ENCODE measurements around the gene FGF2.

DNA sequence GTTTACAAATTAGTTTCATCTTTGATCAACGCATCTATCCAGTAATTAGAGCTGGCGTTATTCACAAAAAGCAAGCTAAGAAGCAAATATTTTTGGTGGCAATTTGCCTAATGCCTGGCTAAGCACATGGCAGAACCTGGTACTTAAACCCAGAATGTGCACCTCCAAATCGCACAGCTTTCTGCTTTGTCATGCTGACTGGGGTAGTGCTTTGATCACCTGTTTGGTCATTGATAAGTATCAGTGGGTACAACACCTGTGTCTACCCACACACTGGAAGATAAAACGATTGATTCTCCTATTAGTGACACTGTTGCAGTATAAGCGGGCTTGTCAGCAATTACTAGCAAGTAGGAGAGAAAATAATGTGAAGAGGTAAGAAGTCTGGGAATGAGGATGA, 93.8 kb downstream of the FGF2 start:
- TF ChIP-seq MAX (IDR thresholded peaks at IDR 0.05) (no peak), EZH2phosphoT487 (IDR thresholded peaks at IDR 0.05; ENCODE audit: borderline replicate concordance) (no peak), POLR2A (IDR thresholded peaks at IDR 0.05; ENCODE audit: borderline replicate concordance, extremely low read depth, insufficient read depth, insufficient read length) (no peak), RAD21 (IDR thresholded peaks at IDR 0.05; ENCODE audit: low read depth) (no peak), EZH2 (IDR thresholded peaks at IDR 0.05) (no peak), POLR2AphosphoS5 (IDR thresholded peaks at IDR 0.05; ENCODE audit: low read depth, low read length) (no peak)
- TF ChIP-seq, protein P1, sequence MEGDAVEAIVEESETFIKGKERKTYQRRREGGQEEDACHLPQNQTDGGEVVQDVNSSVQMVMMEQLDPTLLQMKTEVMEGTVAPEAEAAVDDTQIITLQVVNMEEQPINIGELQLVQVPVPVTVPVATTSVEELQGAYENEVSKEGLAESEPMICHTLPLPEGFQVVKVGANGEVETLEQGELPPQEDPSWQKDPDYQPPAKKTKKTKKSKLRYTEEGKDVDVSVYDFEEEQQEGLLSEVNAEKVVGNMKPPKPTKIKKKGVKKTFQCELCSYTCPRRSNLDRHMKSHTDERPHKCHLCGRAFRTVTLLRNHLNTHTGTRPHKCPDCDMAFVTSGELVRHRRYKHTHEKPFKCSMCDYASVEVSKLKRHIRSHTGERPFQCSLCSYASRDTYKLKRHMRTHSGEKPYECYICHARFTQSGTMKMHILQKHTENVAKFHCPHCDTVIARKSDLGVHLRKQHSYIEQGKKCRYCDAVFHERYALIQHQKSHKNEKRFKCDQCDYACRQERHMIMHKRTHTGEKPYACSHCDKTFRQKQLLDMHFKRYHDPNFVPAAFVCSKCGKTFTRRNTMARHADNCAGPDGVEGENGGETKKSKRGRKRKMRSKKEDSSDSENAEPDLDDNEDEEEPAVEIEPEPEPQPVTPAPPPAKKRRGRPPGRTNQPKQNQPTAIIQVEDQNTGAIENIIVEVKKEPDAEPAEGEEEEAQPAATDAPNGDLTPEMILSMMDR (IDR thresholded peaks at IDR 0.05 in 2 of 3, conservative IDR thresholded peaks at IDR 0.05 in 1 of 3; ENCODE audit: borderline replicate concordance in 1 of 3, insufficient read depth in 1 of 3, low read depth in 2 of 3, low read length in 2 of 3), result no peak

Measured in HCT116 (cell line).